COR-L47 (cell line): Measurements from ENCODE around the gene C5orf52.
"Not testable (repeated sequence)": the region's sequence is repeated elsewhere in the genome, so short reads cannot be mapped to it uniquely, and the experiment has no call there.

Experiments used
- DNase-seq: peaks from one replicate; lab custom pipeline; 2025; lab: John Stamatoyannopoulos, UW

C5orf52 gene

GRCh38 chr5:157722895-157723294 is 51.6 kb downstream of the C5orf52 start:
- DNase-seq = not testable (repeated sequence)

GRCh38 chr5:157726607-157727006 is 55.3 kb downstream of the C5orf52 start:
- not testable (repeated sequence) for DNase-seq

- not testable (repeated sequence) for DNase-seq
Measured at GRCh38 chr5:157727858-157728257, 56.5 kb downstream of the C5orf52 start.
